GM12873 (cell line): Measurements from ENCODE around the gene TIMM13.
A peak's percentile ranks its signal among the peaks of the same experiment; 100 is the strongest.

Experiments
- TF ChIP-seq, protein P1 (sequence below): IDR thresholded peaks from 2 replicates; pipeline ENCODE4 v1.5.1; 2012; ENCODE audit warnings: low read depth, mild to moderate bottlenecking, moderate library complexity, low read length, control low read depth; ENCODE audit not compliant: insufficient read depth; ENCODE audit errors: missing control alignments

TIMM13 gene

GRCh38 chr19:2468596-2468995, 41.2 kb upstream of the TIMM13 start:
- TF ChIP-seq, protein P1, sequence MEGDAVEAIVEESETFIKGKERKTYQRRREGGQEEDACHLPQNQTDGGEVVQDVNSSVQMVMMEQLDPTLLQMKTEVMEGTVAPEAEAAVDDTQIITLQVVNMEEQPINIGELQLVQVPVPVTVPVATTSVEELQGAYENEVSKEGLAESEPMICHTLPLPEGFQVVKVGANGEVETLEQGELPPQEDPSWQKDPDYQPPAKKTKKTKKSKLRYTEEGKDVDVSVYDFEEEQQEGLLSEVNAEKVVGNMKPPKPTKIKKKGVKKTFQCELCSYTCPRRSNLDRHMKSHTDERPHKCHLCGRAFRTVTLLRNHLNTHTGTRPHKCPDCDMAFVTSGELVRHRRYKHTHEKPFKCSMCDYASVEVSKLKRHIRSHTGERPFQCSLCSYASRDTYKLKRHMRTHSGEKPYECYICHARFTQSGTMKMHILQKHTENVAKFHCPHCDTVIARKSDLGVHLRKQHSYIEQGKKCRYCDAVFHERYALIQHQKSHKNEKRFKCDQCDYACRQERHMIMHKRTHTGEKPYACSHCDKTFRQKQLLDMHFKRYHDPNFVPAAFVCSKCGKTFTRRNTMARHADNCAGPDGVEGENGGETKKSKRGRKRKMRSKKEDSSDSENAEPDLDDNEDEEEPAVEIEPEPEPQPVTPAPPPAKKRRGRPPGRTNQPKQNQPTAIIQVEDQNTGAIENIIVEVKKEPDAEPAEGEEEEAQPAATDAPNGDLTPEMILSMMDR: no peak

GRCh38 chr19:2464389-2464788, 37.0 kb upstream of the TIMM13 start:
- TF ChIP-seq, protein P1: no peak

DNA sequence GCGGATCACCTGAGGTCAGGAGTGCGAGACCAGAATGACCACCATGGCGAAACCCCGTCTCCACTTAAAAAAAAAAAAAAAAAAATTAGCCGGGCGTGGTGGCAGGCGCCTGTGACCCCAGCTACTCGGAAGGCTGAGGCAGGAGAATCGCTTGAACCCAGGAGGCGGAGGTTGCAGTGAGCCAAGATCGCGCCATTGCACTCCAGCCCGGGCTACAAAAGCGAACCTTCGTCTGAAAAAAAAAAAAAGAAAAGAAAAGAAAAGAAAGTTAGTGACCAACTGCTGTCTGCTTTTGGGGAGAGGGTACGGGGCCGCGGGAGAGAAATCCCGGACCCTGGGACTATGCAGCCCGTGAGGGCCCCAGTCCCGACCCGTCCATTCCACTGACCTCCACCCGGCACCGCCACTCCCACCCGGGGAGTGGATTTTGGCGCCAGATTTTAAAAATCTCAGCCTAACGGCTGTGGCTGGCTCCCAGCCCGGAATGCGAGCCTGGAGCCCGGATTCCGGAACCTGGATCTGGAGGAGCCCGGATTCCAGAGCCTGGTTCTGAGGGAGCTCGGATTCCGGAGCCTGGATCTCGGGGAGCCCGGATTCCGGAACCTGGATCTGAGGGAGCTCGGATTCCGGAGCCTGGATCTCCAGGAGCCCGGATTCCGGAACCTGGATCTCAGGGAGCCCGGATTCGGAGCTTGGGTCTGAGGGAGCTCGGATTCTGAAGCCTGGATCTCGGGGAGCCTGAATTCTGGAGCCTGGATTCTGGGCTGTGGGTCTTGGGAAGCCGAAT, 35.4 kb upstream of the TIMM13 start:
- TF ChIP-seq, protein P1: no peak

DNA sequence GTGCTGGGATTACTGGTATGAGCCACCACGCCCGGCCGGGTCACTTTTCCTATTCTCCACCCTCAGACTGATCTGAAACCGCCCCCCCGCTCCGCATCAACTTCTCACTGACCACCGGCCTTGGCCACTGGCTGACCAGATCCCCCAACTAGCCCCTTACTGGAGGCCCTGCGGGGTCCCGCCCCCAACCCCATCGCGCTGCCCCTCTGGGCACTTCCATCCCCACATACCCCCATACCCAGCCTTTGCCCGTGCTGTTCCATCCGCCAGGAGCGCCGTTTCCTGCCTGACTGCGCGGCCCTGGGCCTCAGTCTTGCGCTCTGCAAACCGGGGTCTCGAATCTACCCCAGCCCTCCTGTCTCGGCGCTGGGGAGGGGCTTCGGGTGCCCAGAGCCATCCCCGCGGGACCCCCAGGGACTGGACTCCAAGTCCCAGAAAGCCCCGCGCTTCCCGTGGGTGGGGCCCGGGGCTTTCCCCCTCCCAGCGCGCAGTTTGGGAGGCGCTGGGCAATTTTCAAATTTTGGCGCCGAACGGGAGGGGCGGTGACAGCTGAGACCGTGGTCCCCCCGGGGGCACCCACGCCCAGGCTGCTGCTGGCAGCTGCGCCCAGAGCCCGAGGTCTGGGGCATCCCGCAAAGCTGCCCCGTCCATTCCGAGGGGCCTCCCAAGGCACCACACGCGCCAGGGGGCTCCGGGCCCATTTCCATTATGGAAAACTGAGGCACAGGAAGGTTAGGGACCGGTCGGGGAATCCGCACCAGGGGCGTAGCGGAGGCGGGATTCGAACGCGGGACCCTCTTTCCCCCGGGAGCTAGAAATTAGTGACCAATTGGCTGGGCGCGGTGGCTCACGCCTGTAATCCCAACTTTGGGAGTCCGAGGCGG, 34.6 kb upstream of the TIMM13 start:
- TF ChIP-seq, protein P1: peak; percentile 38

- TF ChIP-seq, protein P1: no peak
Observed at GRCh38 chr19:2460245-2460644, 32.9 kb upstream of the TIMM13 start.

DNA sequence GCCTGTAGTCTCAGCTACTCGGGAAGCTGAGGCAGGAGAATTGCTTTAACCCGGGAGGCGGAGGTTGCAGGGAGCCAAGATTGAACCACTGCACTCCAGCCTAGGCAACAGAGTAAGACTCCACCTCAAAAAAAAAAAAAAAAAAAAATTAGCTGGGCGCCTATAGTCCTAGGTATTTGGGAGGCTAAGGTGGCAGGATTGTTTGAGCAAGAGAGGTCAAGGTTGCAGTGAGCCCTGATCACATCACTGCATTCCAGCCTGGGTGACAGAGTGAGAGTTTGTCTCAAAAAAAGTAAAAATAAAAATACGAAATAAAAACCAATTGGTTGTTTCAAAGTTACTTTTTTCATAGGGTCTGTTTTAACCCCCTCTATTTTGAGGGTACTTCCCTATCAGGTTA, 30.7 kb upstream of the TIMM13 start:
- TF ChIP-seq, protein P1: no peak

GRCh38 chr19:2457394-2458037, 30.1 kb upstream of the TIMM13 start:
- TF ChIP-seq, protein P1: no peak
